ENCODE measurements around the gene IL17REL. TPM values are rescaled to one million over a fixed set of nuclear protein-coding genes. Genes with fewer than 3 reads are reported as not detected.

Gene IL17REL
- total RNA-seq, 4 donors from 2014 or later = not detected

- no peak for DNase-seq
- TF ChIP-seq POLR2A (IDR thresholded peaks at IDR 0.05) = no peak
- TF ChIP-seq CTCF (IDR thresholded peaks at IDR 0.05) = no peak
- no peak overlapping the region for H3K27ac ChIP-seq
- no peaks in the 10 kb centered on the region for H3K9me3 ChIP-seq
- no peaks in the 10 kb centered on the region for H3K36me3 ChIP-seq
- 84 to 85% methylated on average over 11 to 12 of the region's 12 CpGs for WGBS, 2 donors
- H3K27me3 ChIP-seq = no peaks in the 10 kb centered on the region
- no peak overlapping the region for H3K4me3 ChIP-seq (replicated peaks in 1 of 3)
- no peaks in the 10 kb centered on the region for H3K4me1 ChIP-seq
- intact Hi-C loops (cut with DNase I) = no loop called here
Observed at GRCh38 chr22:50048061-50048765, 35.6 kb upstream of the IL17REL start.

GRCh38 chr22:50047346-50047745 lies 34.8 kb upstream of the IL17REL start:
- H3K36me3 ChIP-seq = no peaks in the 10 kb centered on the region
- no peak for TF ChIP-seq CTCF (IDR thresholded peaks at IDR 0.05)
- no peak for TF ChIP-seq POLR2A (IDR thresholded peaks at IDR 0.05)
- H3K27ac ChIP-seq = no peak overlapping the region
- no peaks in the 10 kb centered on the region for H3K9me3 ChIP-seq
- no peak overlapping the region for H3K4me3 ChIP-seq (replicated peaks in 1 of 3)
- DNase-seq = no peak
- WGBS, 2 donors = 86 to 90% methylated on average over 4 to 16 of the region's 16 CpGs
- H3K4me1 ChIP-seq = no peaks in the 10 kb centered on the region
- H3K27me3 ChIP-seq = no peaks in the 10 kb centered on the region
- intact Hi-C loops (cut with DNase I) = no loop called here

- 90% methylated on average over 9 to 20 of the region's 27 CpGs for WGBS, 2 donors
- no peaks in the 10 kb centered on the region for H3K27me3 ChIP-seq
Observed at GRCh38 chr22:50046481-50047245, 34.1 kb upstream of the IL17REL start.

GRCh38 chr22:50046019-50046415 lies 33.5 kb upstream of the IL17REL start:
- intact Hi-C loops (cut with DNase I) = no loop called here
- Histone ChIP-seq H3K4me3 (replicated peaks in 1 of 3) (no peak overlapping the region), H3K27ac (no peak overlapping the region), H3K27me3 (no peaks in the 10 kb centered on the region), H3K9me3 (no peaks in the 10 kb centered on the region), H3K36me3 (no peaks in the 10 kb centered on the region), H3K4me1 (no peaks in the 10 kb centered on the region)
- TF ChIP-seq POLR2A (IDR thresholded peaks at IDR 0.05) (no peak), CTCF (IDR thresholded peaks at IDR 0.05) (no peak)
- WGBS, 2 donors = 80 to 94% methylated on average over 6 to 16 of the region's 19 CpGs
- no peak for DNase-seq

More at GRCh38 chr22:50046481-50047245, 34.1 kb upstream of the IL17REL start:
- no peak overlapping the region for H3K27ac ChIP-seq
- no peaks in the 10 kb centered on the region for H3K9me3 ChIP-seq
- no peak for DNase-seq
- no peak overlapping the region for H3K4me3 ChIP-seq (replicated peaks in 1 of 3)
- intact Hi-C loops (cut with DNase I) = no loop called here
- H3K36me3 ChIP-seq = no peaks in the 10 kb centered on the region
- TF ChIP-seq CTCF (IDR thresholded peaks at IDR 0.05) = no peak
- no peak for TF ChIP-seq POLR2A (IDR thresholded peaks at IDR 0.05)
- H3K4me1 ChIP-seq = no peaks in the 10 kb centered on the region
